ENCODE results near the gene PXK.

PXK gene

DNA sequence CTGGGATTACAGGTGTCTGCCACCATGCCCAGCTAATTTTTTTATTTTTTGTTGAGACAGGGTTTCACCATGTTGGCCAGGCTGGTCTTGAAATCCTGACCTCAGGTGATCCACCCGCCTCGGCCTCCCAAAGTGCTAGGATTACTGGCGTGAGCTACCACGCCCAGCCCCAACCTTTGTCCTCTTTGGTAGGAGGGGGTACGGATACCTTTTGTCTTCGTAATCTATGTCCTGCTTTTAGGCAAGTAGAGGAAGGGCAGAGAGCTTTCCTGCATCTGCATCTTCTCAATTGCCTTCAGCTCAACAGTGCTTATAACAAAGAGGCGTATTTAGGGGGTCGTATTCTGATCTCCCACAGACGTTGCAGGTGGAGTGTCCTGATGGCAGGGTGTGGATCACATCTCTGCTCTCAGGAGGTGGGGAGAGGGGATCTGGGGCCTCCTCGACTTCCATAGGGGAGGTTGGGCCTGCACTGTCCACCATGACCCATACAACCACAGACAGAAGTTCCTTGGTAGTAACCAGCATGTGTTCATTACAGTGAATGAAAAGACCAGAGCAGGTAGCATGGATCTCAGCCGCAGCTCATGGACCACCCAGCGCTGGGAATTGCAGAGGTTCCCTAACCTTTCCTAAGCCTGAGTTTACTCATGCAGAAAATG lies 137.8 kb downstream of the PXK start:
- DNase-seq = no peak

DNA sequence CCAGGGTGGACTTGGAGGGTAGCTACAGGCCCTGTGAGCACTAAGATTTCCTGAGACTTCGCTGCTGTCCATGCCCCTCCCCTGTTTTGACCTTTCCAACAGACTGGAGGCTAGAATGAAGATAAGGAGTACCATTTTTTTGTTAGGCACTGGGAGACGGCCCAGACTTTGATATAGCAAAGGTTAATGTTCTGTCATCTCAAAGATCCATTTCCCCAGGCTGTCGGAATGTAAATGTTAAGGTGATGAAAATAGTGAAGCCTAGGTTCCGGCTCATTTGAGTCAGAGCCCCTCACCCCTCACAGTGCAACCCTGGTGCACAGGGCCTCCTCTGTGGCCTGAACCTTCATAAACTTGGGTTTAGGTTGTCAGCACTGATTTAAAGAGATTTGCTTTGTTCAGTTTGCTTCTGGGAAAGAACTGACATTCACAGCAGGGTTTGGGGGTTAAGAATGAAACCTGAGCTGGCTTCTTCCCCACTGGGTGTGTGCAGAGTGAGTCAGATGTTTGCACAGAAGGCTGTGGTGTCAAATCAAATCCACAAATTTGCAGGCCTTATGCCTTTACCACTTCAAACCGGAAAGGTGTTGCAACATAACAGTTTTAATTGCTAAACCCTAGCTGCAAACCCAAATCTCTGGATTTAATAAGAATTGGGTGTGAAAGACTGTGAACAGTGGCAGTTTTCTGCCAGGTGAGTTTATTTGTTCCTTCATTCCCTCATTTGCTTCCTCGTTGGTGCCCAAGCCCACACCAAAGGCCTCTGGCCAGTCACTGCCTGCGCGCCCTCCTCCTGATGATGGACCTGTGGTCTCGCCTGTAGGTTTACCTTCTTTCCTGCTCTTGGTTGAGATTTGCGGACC lies 138.6 kb downstream of the PXK start:
- peak; percentile 51 for DNase-seq

DNA sequence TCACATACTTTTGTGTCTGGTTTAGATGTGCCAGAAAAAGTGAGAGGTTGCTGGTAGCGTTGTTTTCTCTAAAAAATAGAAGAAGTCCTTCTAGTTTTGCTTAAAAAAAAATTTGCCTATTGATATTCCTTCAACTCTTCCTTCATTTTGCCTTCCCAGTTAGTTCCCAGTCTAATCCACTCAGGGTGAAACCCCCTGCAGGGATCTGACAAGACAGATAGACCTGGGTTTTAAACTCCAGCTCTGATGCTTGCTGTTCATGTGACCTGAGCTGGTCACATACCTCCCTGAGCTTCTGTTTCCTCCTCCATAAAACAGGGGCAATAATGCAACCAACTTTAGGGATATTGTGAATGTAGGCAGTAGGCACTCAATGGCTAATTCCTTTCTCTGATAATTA lies 140.6 kb downstream of the PXK start:
- no peak for DNase-seq

DNA sequence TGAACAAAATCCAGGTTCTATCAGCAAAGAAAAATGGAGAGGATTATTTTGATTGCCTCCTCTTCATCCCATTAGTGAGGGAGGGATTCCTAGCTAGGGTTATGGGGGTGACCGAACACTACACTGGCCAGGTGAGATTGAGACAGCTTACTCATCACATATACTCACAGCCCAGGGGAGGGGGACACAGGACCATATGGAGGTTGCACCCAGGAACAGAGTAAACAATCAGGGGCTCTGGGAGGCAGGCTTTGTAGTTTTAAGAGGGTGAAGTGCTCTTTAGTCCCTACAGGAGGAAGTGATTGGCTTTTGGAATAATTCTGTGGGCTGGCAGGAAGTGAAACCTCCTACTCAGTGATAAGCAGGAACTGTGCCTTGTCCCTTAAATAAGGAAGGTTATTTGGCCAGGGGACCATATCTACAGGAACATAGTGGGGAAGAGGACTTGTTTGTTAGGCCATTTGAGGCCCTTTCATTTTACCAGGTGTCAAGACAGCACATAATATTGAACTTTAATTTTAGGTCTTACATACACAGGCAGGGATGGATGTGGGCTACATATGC lies 141.7 kb downstream of the PXK start:
- DNase-seq = no peak

DNA sequence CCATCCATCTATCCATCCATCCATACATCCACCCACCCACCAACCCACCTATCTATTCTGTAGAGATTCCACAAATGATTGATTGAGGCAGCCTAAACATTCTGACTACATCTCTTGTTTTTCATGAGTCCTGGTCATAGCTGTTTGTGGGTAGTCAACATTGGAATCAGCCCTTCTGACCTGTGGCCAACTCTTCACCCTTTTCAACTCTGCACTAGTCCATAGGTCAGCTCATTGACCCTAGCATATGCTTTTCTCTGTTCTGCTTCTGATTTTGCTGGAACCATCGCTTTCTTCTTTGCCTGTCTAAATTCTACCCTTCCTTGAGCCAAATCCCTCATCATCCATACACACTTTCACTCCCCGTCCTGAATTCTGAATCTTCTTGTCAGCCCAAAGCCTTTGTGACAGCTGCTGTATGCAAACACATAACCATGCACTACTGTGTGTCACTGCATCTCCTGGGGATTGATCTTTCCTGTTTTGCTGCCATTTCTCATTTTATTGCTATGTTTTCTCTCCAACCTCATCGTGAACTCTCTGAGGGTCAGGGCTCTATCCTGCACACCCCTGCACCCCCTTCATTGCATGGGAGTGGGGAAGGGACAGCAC lies 142.4 kb downstream of the PXK start:
- DNase-seq = no peak
